WERI-Rb-1 (cell line): ENCODE data around the gene RABGAP1L.

Experiments
- DNase-seq: peaks from one replicate; pipeline ENCODE4 v3.0.0-alpha.2; 2020
- H3K27ac ChIP-seq: fragments of 250-450 bp; sonication (Bioruptor Pico); 2 replicates; pipeline ENCODE4 v1.5.1; 2020; ENCODE audit warnings: mild to moderate bottlenecking, moderate library complexity
- H3K27me3 ChIP-seq: fragments of 250-450 bp; sonication (Bioruptor Pico); 2 replicates; pipeline ENCODE4 v1.5.1; 2021; ENCODE audit warnings: mild to moderate bottlenecking, low read depth, moderate library complexity; ENCODE audit not compliant: insufficient read depth, severe bottlenecking
- H3K36me3 ChIP-seq: fragments of 250-450 bp; sonication (Bioruptor Pico); 2 replicates; pipeline ENCODE4 v1.5.1; 2020; ENCODE audit warnings: mild to moderate bottlenecking, moderate library complexity
- H3K4me3 ChIP-seq: 2 replicates; pipeline ENCODE4 v1.5.1; 2011; ENCODE audit warnings: low read depth, mild to moderate bottlenecking, control low read depth, low read length
- H3K9me3 ChIP-seq: fragments of 250-450 bp; sonication (Bioruptor Pico); 2 replicates; pipeline ENCODE4 v1.5.1; 2021; ENCODE audit warnings: mild to moderate bottlenecking, moderate library complexity; ENCODE audit not compliant: severe bottlenecking
- TF ChIP-seq, protein P1 (sequence below): IDR thresholded peaks from 2 replicates; pipeline ENCODE4 v1.5.1; 2011; ENCODE audit warnings: low read depth, mild to moderate bottlenecking, control low read depth, inconsistent platforms, low read length

Gene RABGAP1L

DNA sequence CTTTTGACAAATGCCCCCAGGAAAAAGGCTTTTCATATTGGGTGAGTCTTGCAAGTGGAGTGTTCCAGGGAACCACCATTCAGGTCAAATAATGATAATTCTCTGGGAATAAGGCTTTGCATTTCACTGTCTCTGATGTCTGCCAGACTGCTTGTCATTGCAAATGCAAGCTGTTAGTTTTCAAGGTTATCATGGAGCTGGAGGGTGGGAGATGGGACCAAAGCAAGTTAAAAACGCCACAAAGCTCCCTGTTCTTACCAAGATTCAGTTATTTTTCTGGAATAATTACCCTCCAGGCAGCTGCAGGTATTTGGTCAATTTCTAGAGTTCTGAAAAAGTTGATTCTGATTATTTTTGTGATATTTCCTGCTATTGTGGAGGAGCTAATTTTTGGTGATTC lies 498.6 kb downstream of the RABGAP1L start:
- Histone ChIP-seq H3K27me3 (no peaks in the 10 kb centered on the region), H3K9me3 (no peaks in the 10 kb centered on the region)
- TF ChIP-seq, protein P1, sequence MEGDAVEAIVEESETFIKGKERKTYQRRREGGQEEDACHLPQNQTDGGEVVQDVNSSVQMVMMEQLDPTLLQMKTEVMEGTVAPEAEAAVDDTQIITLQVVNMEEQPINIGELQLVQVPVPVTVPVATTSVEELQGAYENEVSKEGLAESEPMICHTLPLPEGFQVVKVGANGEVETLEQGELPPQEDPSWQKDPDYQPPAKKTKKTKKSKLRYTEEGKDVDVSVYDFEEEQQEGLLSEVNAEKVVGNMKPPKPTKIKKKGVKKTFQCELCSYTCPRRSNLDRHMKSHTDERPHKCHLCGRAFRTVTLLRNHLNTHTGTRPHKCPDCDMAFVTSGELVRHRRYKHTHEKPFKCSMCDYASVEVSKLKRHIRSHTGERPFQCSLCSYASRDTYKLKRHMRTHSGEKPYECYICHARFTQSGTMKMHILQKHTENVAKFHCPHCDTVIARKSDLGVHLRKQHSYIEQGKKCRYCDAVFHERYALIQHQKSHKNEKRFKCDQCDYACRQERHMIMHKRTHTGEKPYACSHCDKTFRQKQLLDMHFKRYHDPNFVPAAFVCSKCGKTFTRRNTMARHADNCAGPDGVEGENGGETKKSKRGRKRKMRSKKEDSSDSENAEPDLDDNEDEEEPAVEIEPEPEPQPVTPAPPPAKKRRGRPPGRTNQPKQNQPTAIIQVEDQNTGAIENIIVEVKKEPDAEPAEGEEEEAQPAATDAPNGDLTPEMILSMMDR, result no peak

DNA sequence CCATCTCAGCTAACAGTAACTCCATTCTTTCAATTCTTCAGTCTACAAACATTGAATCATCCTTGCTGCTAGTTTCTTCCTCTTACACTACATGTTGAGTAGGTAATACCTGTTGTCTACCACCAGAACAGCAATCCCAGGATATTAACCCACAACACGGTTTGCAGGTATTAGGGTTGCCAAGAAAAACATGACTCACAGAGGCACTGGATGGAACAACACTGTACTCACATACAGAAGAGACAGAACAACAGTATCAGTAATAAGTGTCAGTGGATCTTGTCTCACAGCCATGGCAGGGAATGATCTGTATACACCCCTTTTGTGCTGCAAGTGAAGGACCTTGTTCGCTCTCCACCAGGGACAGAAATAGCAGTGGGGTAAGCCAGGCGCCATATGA lies 500.5 kb downstream of the RABGAP1L start:
- no peaks in the 10 kb centered on the region for H3K27me3 ChIP-seq
- H3K4me3 ChIP-seq, result no peak overlapping the region
- TF ChIP-seq, protein P1, result no peak
- H3K9me3 ChIP-seq, result no peaks in the 10 kb centered on the region
- no peak for DNase-seq
- no peaks in the 10 kb centered on the region for H3K36me3 ChIP-seq
- H3K27ac ChIP-seq, result no peak overlapping the region

More for the DNA sequence above, 498.6 kb downstream of the RABGAP1L start:
- H3K4me3 ChIP-seq, result no peak overlapping the region
- DNase-seq, result no peak
- H3K27ac ChIP-seq, result no peak overlapping the region
- no peaks in the 10 kb centered on the region for H3K36me3 ChIP-seq

DNA sequence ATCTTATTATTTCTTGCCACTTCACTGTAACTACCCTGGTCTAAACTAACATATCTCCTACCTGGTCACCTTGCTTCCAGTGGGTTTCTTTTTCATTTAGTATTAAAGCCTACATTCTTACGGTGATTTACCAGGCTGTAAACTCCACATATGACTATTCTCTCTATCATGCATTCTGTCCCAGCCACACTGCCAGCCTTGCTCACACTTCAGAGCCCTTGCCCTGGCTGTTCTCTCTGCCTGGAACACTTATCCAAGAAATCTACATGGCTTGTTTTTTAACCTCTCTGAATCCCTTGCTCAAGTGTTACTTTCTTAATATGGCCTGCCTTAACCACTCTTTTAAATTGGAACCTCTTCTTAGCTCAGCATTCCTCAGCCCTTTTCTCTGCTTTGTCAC lies 501.2 kb downstream of the RABGAP1L start:
- Histone ChIP-seq H3K27ac (no peak overlapping the region), H3K27me3 (no peaks in the 10 kb centered on the region), H3K36me3 (no peaks in the 10 kb centered on the region), H3K9me3 (no peaks in the 10 kb centered on the region), H3K4me3 (no peak overlapping the region)
- no peak for DNase-seq
- TF ChIP-seq, protein P1, result no peak

DNA sequence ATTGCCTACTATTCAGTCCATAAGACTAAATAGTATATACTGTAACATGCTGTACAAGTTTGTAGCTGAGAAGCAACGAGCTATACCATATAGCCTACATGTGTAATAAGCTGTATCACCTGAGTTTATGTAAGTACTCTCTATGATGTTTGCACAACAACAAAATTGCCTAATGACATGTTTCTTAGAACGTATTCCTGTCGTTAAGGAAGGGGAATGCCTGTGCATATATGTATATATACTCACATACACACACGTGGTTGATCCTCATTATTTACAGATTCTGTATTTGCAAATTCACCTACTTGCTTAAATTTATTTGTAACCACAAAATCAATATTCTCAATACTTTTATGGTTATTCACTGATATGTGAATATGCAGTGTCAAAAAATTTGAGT lies 504.0 kb downstream of the RABGAP1L start:
- Histone ChIP-seq H3K9me3 (no peaks in the 10 kb centered on the region), H3K36me3 (no peaks in the 10 kb centered on the region), H3K4me3 (no peak overlapping the region), H3K27me3 (no peaks in the 10 kb centered on the region), H3K27ac (no peak overlapping the region)
- DNase-seq, result no peak
- TF ChIP-seq, protein P1, result no peak

DNA sequence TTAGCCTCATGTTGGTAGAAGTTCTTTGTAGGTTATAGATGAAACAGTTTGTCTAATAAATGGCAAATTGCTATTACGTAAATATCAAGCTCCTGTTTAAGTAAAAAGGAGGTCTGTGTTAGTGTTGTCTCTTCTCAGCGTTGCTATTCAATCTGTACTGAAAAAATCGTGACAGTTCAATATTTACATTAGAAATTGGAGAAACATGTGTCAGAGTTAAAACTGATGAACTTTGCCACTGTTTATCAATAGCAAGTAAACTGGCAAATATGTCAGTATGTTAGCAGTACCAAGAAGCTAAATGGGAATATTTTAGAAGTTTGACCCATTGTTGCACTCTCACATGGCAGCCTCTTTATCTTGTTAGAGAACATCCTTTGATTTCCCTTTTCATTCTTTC lies 506.9 kb downstream of the RABGAP1L start:
- H3K36me3 ChIP-seq, result no peaks in the 10 kb centered on the region
- H3K9me3 ChIP-seq, result no peaks in the 10 kb centered on the region
- TF ChIP-seq, protein P1, result no peak
- H3K4me3 ChIP-seq, result no peak overlapping the region
- H3K27me3 ChIP-seq, result no peaks in the 10 kb centered on the region
- no peak overlapping the region for H3K27ac ChIP-seq
- DNase-seq, result no peak

DNA sequence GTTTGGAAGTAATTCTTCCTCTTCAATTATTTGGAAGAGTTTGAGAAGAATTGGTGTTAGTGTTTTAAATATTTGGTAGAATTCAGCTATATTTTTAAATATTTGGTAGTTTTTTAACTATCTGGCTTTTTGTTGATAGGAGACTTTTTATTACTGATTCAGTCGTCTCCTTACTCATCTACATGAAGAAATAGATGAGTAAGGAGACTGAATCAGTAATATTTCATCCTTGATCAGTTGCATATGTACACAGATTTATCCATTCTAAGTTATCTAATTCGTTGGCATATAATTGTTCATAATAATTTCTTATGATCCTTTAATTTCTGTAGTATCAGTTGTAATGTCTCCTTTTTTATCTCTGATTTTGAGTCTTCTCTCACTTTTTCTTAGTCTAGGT lies 512.5 kb downstream of the RABGAP1L start:
- Histone ChIP-seq H3K36me3 (no peaks in the 10 kb centered on the region), H3K4me3 (no peak overlapping the region), H3K27ac (no peak overlapping the region), H3K27me3 (no peaks in the 10 kb centered on the region), H3K9me3 (no peaks in the 10 kb centered on the region)
- no peak for DNase-seq
- TF ChIP-seq, protein P1, result no peak
